HepG2 (cell line): ENCODE results near the gene CD4. TPM values are rescaled to one million over a fixed set of nuclear protein-coding genes. Genes with fewer than 3 reads are reported as not detected.

ENCODE experiments used
- CENPBD1 ChIP-seq: sonication (generic); formaldehyde crosslinking; IDR thresholded peaks from 2 replicates; pipeline ENCODE4 v1.8.0; 2022; ENCODE audit warnings: missing genetic modification reagents, low read depth, mild to moderate bottlenecking, borderline replicate concordance
- GMEB1 ChIP-seq: sonication (generic); formaldehyde crosslinking; IDR thresholded peaks from 2 replicates; pipeline ENCODE4 v1.5.1; 2020; ENCODE audit warnings: missing genetic modification reagents, mild to moderate bottlenecking, borderline replicate concordance
- IRF9 ChIP-seq: sonication (generic); formaldehyde crosslinking; IDR thresholded peaks from 2 replicates; pipeline ENCODE4 v1.8.0; 2022; ENCODE audit warnings: missing genetic modification reagents, mild to moderate bottlenecking, borderline replicate concordance
- MAFF ChIP-seq: IDR thresholded peaks from 2 replicates; pipeline ENCODE4 v1.6.1; 2011; ENCODE audit warnings: low read depth, low read length, improper control_type of control experiment
- PATZ1 ChIP-seq: sonication (generic); formaldehyde crosslinking; IDR thresholded peaks from 2 replicates; pipeline ENCODE4 v1.4.0; 2020; ENCODE audit warnings: missing genetic modification reagents
- RXRA ChIP-seq: sonication (generic); formaldehyde crosslinking; IDR thresholded peaks from 2 replicates; pipeline ENCODE4 v1.5.1; 2020; ENCODE audit warnings: missing genetic modification reagents
- SATB2 ChIP-seq: sonication (generic); formaldehyde crosslinking; IDR thresholded peaks from 2 replicates; pipeline ENCODE4 v1.5.0; 2020; ENCODE audit warnings: missing genetic modification reagents
- ZBTB40 ChIP-seq, 2 experiments: fragments of 450-650 bp in 1 of 2; sonication (generic) in 1 of 2; formaldehyde crosslinking in 1 of 2; IDR thresholded peaks; 2 replicates each; pipeline versions ENCODE4 v1.6.1 to v1.8.0; 2016 to 2022; ENCODE audit warnings: antibody characterized with exemption in 1 of 2, mild to moderate bottlenecking in 1 of 2, missing genetic modification reagents in 1 of 2
- ZNF20 ChIP-seq: sonication (generic); formaldehyde crosslinking; IDR thresholded peaks from 2 replicates; pipeline ENCODE4 v1.4.0; 2020; ENCODE audit warnings: mild to moderate bottlenecking, moderate library complexity, missing genetic modification reagents
- ZNF563 ChIP-seq: sonication (generic); formaldehyde crosslinking; IDR thresholded peaks from 2 replicates; pipeline ENCODE4 v1.8.0; 2022; ENCODE audit warnings: mild to moderate bottlenecking, moderate library complexity, missing genetic modification reagents
- ZNF619 ChIP-seq: sonication (generic); formaldehyde crosslinking; IDR thresholded peaks from 2 replicates; pipeline ENCODE4 v1.4.0; 2020; ENCODE audit warnings: mild to moderate bottlenecking, missing genetic modification reagents
- ZSCAN25 ChIP-seq: sonication (generic); formaldehyde crosslinking; IDR thresholded peaks from 2 replicates; pipeline ENCODE4 v1.8.0; 2022; ENCODE audit warnings: mild to moderate bottlenecking, missing genetic modification reagents
- polyA plus RNA-seq, 8 experiments: library from polyadenylated mRNA; depleted of rRNA in 3 of 8; stranded (reverse) in 7 of 8; unstranded in 1 of 8; fragments of >200 nt; fragmentation: Illumina TruSeq in 4 of 8; extraction: Trizol in 4 of 8; gene quantifications; 2 replicates each; pipeline versions ENCODE4 v1.2.1 to v1.2.3, GENCODE V29; 2011 to 2016; ENCODE audit warnings: low read depth in 4 of 8, missing spikeins in 1 of 8, mixed read lengths in 1 of 8; ENCODE audit not compliant: insufficient read depth in 1 of 8
- total RNA-seq, 5 experiments: library from RNA; depleted of rRNA; stranded (reverse); fragments of >200 nt; fragmentation: Illumina TruSeq; extraction: Trizol; gene quantifications; 2 replicates each; pipeline ENCODE4 v1.2.3, GENCODE V29; 2016; ENCODE audit warnings: low read depth in 1 of 5

The CD4 gene
- total and polyA plus RNA-seq, 2 of the 13 experiments (the other 11 are each of a cell fraction or from before 2014, with no cell fraction given): 0.07 to 0.95 TPM

- 0 out of 2 replicates have a peak, but pooled peaks have one; percentile 17 for TF ChIP-seq RXRA (CRISPR knock-in tag)
- TF ChIP-seq ZNF20 (CRISPR knock-in tag): no peak
- peak; percentile 96 for TF ChIP-seq ZSCAN25 (CRISPR knock-in tag)
- TF ChIP-seq SATB2 (CRISPR knock-in tag): no peak
- 0 out of 2 replicates have a peak, but pooled peaks have one; percentile 25 for TF ChIP-seq ZNF619 (CRISPR knock-in tag)
- no peak for TF ChIP-seq ZBTB40 (IDR thresholded peaks at IDR 0.05)
- no peak for TF ChIP-seq ZBTB40 (CRISPR knock-in tag; IDR thresholded peaks at IDR 0.05)
- peak; percentile 3; the same call in 1 of the 2 replicates for TF ChIP-seq GMEB1 (CRISPR knock-in tag)
- peak; percentile 93 for TF ChIP-seq PATZ1 (CRISPR knock-in tag)
- no peak for TF ChIP-seq CENPBD1 (CRISPR knock-in tag)
- TF ChIP-seq IRF9 (CRISPR knock-in tag): peak; percentile 28; the same call in 1 of the 2 replicates
- TF ChIP-seq MAFF: no peak
- TF ChIP-seq ZNF563 (CRISPR knock-in tag): 0 out of 2 replicates have a peak, but pooled peaks have one; percentile 48
These were observed 23.4 kb upstream of the CD4 start, which contains the start of gene PTMS (continued) for GRCh38 chr12:6765634-6766581.
